Measurements from ENCODE around the gene DNAJC27.

DNAJC27 gene

GRCh38 chr2:24917086-24917485 is 54.7 kb downstream of the DNAJC27 start:
- no peak for TF ChIP-seq CTCF (IDR thresholded peaks at IDR 0.05; ENCODE audit: low read depth, low read length, missing control alignments)
- no peak overlapping the region; the same call in 1 of the 2 replicates for H3K4me3 ChIP-seq (ENCODE audit: low read depth, low read length)
- no peak for DNase-seq (ENCODE audit: low read depth)

GRCh38 chr2:24915796-24916195 is 56.0 kb downstream of the DNAJC27 start:
- DNase-seq (ENCODE audit: low read depth) = no peak
- no peak overlapping the region for H3K4me3 ChIP-seq (ENCODE audit: low read depth, low read length)
- TF ChIP-seq CTCF (IDR thresholded peaks at IDR 0.05; ENCODE audit: low read depth, low read length, missing control alignments) = no peak

DNA sequence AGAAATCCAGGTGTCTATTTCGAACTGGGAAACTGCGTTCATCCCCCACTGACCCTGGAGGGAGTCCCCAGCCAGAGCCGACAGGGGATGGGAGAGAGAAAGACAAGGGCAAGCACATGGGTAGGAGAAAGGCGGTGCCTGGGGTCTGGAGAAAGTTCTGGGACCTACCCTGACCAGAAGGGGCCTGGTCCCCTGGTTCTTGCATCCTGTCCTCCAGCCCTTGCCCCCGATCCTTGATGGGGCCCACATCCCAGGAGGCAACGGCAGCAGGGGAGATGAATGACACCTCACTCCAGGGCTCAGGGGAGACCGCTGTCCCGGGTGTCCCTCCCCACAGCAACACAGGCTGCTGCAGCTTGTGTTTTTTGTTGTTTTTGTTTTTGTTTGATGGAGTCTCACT is 56.6 kb downstream of the DNAJC27 start:
- DNase-seq (ENCODE audit: low read depth) = no peak
- no peak overlapping the region for H3K4me3 ChIP-seq (ENCODE audit: low read depth, low read length)
- TF ChIP-seq CTCF (IDR thresholded peaks at IDR 0.05; ENCODE audit: low read depth, low read length, missing control alignments) = no peak

GRCh38 chr2:24914713-24915112 is 57.0 kb downstream of the DNAJC27 start:
- TF ChIP-seq CTCF (IDR thresholded peaks at IDR 0.05; ENCODE audit: low read depth, low read length, missing control alignments) = no peak
- no peak for DNase-seq (ENCODE audit: low read depth)
- H3K4me3 ChIP-seq (ENCODE audit: low read depth, low read length) = no peak overlapping the region

DNA sequence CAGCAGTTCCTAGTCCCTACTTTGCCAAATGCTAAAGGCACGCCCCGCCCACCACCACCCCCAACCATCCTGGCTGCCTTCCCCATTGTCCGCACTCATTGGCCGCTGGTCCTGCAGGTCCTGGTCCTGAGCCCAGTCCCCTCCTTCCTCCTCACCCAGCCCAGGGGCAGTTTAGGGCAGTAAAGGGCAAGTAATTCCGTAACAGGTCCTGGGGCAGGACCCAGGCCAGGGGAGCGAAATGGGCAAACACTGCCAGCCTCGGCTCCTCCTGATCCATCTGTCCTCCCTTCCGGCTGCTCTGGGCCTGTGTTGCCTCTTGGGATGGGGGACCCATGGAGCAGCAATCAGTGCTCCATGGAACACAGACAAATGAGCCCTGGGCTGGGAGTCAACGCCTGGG is 57.8 kb downstream of the DNAJC27 start:
- TF ChIP-seq CTCF (IDR thresholded peaks at IDR 0.05; ENCODE audit: low read depth, low read length, missing control alignments) = no peak
- H3K4me3 ChIP-seq (ENCODE audit: low read depth, low read length) = no peak overlapping the region
- DNase-seq (ENCODE audit: low read depth) = no peak

DNA sequence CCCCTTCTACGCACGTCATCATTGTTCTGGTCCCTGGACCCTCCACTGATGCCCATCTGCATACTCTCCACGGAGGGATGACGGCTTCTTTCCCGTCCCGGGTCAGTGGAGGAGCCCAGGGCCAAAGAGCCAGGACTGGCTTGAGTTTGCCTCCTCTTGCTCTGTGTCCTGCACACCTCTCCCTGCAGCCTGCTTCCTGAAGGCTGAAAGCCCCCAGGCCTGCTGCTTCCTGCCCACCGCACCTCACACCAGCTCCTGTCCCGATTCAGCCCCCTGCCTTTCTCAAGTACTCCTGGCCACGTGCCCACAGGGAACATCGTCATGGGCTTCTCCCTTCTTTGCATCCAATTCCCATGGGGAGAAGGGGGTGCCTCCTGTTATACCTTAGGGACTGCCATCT is 58.8 kb downstream of the DNAJC27 start:
- DNase-seq (ENCODE audit: low read depth) = no peak
- TF ChIP-seq CTCF (IDR thresholded peaks at IDR 0.05; ENCODE audit: low read depth, low read length, missing control alignments) = no peak
- H3K4me3 ChIP-seq (ENCODE audit: low read depth, low read length) = no peak overlapping the region

- no peak overlapping the region for H3K4me3 ChIP-seq (ENCODE audit: low read depth, low read length)
- no peak for DNase-seq (ENCODE audit: low read depth)
- TF ChIP-seq CTCF (IDR thresholded peaks at IDR 0.05; ENCODE audit: low read depth, low read length, missing control alignments) = no peak
Observed at GRCh38 chr2:24912523-24912922, 59.2 kb downstream of the DNAJC27 start.
